Neural progenitor cell (in vitro differentiated cells): ENCODE data around the gene PTPRJ. TPM values are rescaled to one million over a fixed set of nuclear protein-coding genes. Genes with fewer than 3 reads are reported as not detected.

ENCODE experiments used
- DNase-seq: peaks from one replicate; pipeline ENCODE4 v3.0.0-alpha.2; 2016; ENCODE audit warnings: low spot score
- H2AFZ ChIP-seq: fragments of 200-600 bp; sonication (generic); replicated peaks from 2 replicates; pipeline ENCODE4 v1.6.1; 2016; ENCODE audit warnings: antibody characterized with exemption
- H3F3A ChIP-seq: fragments of 200-600 bp; sonication (generic); 2 replicates; pipeline ENCODE4 v1.6.1; 2016; ENCODE audit warnings: antibody characterized with exemption, low read depth
- H3K27ac ChIP-seq: fragments of 200-600 bp; sonication (generic); 2 replicates; pipeline ENCODE4 v1.5.1; 2016; ENCODE audit warnings: mild to moderate bottlenecking
- H3K27me3 ChIP-seq: fragments of 200-600 bp; sonication (generic); 2 replicates; pipeline ENCODE4 v1.6.1; 2016; ENCODE audit warnings: mild to moderate bottlenecking, moderate library complexity
- H3K36me3 ChIP-seq: fragments of 200-600 bp; sonication (generic); 2 replicates; pipeline ENCODE4 v1.5.1; 2016
- H3K4me1 ChIP-seq: fragments of 200-600 bp; sonication (generic); 2 replicates; pipeline ENCODE4 v1.6.1; 2016; ENCODE audit warnings: mixed run types
- H3K4me2 ChIP-seq: fragments of 200-600 bp; sonication (generic); 2 replicates; pipeline ENCODE4 v1.6.1; 2016
- H3K4me3 ChIP-seq: fragments of 200-600 bp; sonication (generic); 2 replicates; pipeline ENCODE4 v1.5.1; 2016
- H3K79me2 ChIP-seq: fragments of 200-600 bp; sonication (generic); 2 replicates; pipeline ENCODE4 v1.6.1; 2016; ENCODE audit warnings: low read depth
- H3K9ac ChIP-seq: fragments of 200-600 bp; sonication (generic); 2 replicates; pipeline ENCODE4 v1.6.1; 2016
- H3K9me3 ChIP-seq: fragments of 200-600 bp; sonication (generic); 2 replicates; pipeline ENCODE4 v1.5.1; 2016; ENCODE audit warnings: low read depth
- H4K20me1 ChIP-seq: fragments of 200-600 bp; sonication (generic); 2 replicates; pipeline ENCODE4 v1.6.1; 2016; ENCODE audit warnings: low read depth
- H3K27ac Mint-ChIP-seq: 3 replicates; pipeline ENCODE4 v1.8.0; 2021; ENCODE audit warnings: mixed read lengths
- H3K27me3 Mint-ChIP-seq: 2 replicates; pipeline ENCODE4 v1.8.0; 2022; ENCODE audit warnings: low read depth, mild to moderate bottlenecking, inconsistent platforms, moderate library complexity, mixed read lengths; ENCODE audit not compliant: insufficient read depth
- H3K36me3 Mint-ChIP-seq: 3 replicates; pipeline ENCODE4 v1.8.0; 2021; ENCODE audit warnings: mixed read lengths
- H3K4me1 Mint-ChIP-seq: 3 replicates; pipeline ENCODE4 v1.8.0; 2021; ENCODE audit warnings: mixed read lengths
- H3K4me3 Mint-ChIP-seq: 3 replicates; pipeline ENCODE4 v1.8.0; 2021; ENCODE audit warnings: mild to moderate bottlenecking, moderate library complexity, mixed read lengths
- H3K9me3 Mint-ChIP-seq: 3 replicates; pipeline ENCODE4 v1.8.0; 2020; ENCODE audit warnings: mixed read lengths
- EZH2 ChIP-seq: fragments of 200-600 bp; sonication (generic); IDR thresholded peaks from 2 replicates; pipeline ENCODE4 v1.6.1; 2017; ENCODE audit warnings: antibody characterized with exemption, mild to moderate bottlenecking, moderate library complexity
- EZH2phosphoT487 ChIP-seq: fragments of 200-600 bp; sonication (generic); IDR thresholded peaks from 2 replicates; pipeline ENCODE4 v1.6.1; 2017; ENCODE audit warnings: antibody characterized with exemption
- total RNA-seq: library from RNA; depleted of rRNA; stranded (reverse); fragments of >200 nt; gene quantifications from 2 replicates; pipeline ENCODE4 v1.2.3, GENCODE V29; 2015; ENCODE audit warnings: low replicate concordance
- TF ChIP-seq, protein P1 (sequence below): fragments of 200-600 bp; sonication (generic); IDR thresholded peaks from 2 replicates; pipeline ENCODE4 v1.5.1; 2017; ENCODE audit warnings: antibody characterized with exemption, mild to moderate bottlenecking

Gene PTPRJ
- total RNA-seq, 1 donor from 2014 or later = 28.0 TPM

DNA sequence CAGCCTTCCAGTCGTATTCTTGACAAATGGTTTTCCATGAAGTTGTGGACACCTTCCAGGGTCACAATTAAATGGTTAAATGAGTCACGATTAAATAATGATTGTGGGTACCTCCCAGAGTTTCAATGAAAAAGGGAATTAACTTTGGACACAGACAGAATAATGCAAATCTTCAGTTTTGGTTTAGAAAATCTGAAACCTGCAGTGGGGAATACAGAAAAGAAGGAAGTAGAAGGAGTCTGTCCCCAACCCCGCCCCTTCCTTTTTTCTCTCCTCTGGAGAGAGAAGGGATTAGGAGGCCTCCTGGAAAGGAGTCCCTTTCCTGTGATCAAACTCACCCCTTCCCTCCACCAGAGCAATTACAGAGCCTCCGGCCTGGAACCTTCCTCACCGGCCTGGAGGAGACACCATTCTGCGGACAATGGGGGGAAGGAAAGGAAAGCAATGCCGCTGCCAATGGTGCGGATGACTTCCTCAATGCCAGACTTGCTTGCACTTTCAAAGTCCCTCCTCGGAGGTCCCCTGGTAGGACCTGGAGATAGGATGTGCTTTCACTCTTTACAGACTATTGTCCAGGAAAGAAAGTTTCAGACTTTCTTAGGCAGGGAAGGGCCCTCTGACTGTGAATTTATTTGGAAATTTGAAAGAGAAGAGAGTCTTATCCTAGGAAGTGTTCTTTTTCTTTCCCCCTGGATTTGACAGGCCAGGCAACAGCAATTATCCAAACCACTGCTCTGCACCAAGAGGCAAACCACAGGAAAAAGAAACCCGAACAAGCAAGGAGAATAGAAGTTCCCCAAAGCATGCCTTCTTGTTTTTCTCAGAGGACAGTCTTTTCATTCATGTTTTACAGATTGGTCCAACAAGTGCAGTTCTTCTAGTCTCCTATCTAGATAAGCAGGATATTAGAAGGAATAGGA is 86.8 kb downstream of the PTPRJ start:
- no peaks in the 10 kb centered on the region for H3K9me3 ChIP-seq
- Mint-ChIP-seq H3K27me3 (no peaks in the 10 kb centered on the region), H3K4me1 (peaks cover 29% of the 10 kb centered on the region), H3K36me3 (no peaks in the 10 kb centered on the region), H3K27ac (peak overlapping the region; percentile 34), H3K9me3 (no peaks in the 10 kb centered on the region), H3K4me3 (no peak overlapping the region)
- H3K4me2 ChIP-seq = peak overlapping the region; percentile 39
- peak overlapping the region; percentile 54 for H3K27ac ChIP-seq
- peaks cover 16% of the 10 kb centered on the region for H3K4me1 ChIP-seq
- no peak overlapping the region for H3K9ac ChIP-seq
- H2AFZ ChIP-seq = no peak overlapping the region
- H3K4me3 ChIP-seq = no peak overlapping the region
- TF ChIP-seq EZH2phosphoT487 (no peak), EZH2 (no peak)
- TF ChIP-seq, protein P1, sequence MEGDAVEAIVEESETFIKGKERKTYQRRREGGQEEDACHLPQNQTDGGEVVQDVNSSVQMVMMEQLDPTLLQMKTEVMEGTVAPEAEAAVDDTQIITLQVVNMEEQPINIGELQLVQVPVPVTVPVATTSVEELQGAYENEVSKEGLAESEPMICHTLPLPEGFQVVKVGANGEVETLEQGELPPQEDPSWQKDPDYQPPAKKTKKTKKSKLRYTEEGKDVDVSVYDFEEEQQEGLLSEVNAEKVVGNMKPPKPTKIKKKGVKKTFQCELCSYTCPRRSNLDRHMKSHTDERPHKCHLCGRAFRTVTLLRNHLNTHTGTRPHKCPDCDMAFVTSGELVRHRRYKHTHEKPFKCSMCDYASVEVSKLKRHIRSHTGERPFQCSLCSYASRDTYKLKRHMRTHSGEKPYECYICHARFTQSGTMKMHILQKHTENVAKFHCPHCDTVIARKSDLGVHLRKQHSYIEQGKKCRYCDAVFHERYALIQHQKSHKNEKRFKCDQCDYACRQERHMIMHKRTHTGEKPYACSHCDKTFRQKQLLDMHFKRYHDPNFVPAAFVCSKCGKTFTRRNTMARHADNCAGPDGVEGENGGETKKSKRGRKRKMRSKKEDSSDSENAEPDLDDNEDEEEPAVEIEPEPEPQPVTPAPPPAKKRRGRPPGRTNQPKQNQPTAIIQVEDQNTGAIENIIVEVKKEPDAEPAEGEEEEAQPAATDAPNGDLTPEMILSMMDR = no peak
- H3K79me2 ChIP-seq = no peaks in the 10 kb centered on the region
- peaks cover 23% of the 10 kb centered on the region for H3F3A ChIP-seq
- DNase-seq = peak; percentile 67
- peaks cover 5% of the 10 kb centered on the region for H4K20me1 ChIP-seq
- no peaks in the 10 kb centered on the region for H3K36me3 ChIP-seq
- H3K27me3 ChIP-seq = no peaks in the 10 kb centered on the region

DNA sequence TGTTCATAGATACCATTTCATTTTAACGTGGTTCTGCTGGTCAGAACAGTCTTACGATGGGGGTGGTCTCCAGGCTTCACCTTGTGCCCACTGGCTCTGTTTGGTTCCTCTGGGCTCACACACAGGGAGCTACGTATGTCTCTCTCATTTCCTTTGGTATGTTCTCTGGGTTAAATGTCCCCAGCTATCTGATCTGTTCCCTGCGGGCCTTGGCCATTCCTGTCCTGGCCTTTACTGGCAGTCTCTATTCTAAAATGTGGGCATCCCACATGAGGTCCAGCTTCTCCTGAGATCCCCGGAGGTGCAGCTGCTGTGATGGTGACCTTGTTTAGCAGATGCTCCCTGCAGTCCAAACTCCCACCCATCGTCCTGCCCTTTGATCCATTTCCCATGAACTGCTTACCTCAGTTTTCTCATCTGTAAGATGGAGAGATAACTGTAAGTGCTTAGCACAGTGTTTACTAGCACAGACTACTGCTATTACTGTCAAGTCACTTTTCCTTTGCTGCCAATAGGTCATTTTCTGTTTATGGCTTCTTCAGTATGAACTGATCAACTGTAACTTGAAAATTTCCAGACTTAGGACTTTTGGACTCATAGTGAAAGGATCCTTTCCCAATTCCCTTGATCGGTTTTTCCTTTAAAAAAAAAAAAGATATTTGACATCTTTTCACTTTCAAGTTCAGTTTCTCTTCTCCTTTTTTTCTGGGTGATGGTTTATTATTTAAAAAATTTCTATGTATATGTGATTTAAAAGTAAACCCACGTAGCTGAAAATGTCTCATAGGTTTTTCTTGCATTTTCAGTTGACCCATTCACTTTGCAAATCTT is 92.9 kb downstream of the PTPRJ start:
- Mint-ChIP-seq H3K9me3 (no peaks in the 10 kb centered on the region), H3K4me1 (peaks cover 10% of the 10 kb centered on the region), H3K4me3 (no peak overlapping the region), H3K27ac (no peak overlapping the region), H3K36me3 (peaks cover 1% of the 10 kb centered on the region), H3K27me3 (no peaks in the 10 kb centered on the region)
- H3K4me1 ChIP-seq = no peaks in the 10 kb centered on the region
- TF ChIP-seq EZH2 (no peak), EZH2phosphoT487 (no peak)
- TF ChIP-seq, protein P1 = no peak
- no peaks in the 10 kb centered on the region for H3F3A ChIP-seq
- no peak overlapping the region for H3K4me3 ChIP-seq
- no peaks in the 10 kb centered on the region for H3K9me3 ChIP-seq
- no peak overlapping the region for H2AFZ ChIP-seq
- H3K4me2 ChIP-seq = no peak overlapping the region
- H3K27me3 ChIP-seq = no peaks in the 10 kb centered on the region
- no peaks in the 10 kb centered on the region for H3K79me2 ChIP-seq
- H3K27ac ChIP-seq = no peak overlapping the region
- no peaks in the 10 kb centered on the region for H4K20me1 ChIP-seq
- no peaks in the 10 kb centered on the region for H3K36me3 ChIP-seq
- no peak overlapping the region for H3K9ac ChIP-seq
- DNase-seq = no peak

DNA sequence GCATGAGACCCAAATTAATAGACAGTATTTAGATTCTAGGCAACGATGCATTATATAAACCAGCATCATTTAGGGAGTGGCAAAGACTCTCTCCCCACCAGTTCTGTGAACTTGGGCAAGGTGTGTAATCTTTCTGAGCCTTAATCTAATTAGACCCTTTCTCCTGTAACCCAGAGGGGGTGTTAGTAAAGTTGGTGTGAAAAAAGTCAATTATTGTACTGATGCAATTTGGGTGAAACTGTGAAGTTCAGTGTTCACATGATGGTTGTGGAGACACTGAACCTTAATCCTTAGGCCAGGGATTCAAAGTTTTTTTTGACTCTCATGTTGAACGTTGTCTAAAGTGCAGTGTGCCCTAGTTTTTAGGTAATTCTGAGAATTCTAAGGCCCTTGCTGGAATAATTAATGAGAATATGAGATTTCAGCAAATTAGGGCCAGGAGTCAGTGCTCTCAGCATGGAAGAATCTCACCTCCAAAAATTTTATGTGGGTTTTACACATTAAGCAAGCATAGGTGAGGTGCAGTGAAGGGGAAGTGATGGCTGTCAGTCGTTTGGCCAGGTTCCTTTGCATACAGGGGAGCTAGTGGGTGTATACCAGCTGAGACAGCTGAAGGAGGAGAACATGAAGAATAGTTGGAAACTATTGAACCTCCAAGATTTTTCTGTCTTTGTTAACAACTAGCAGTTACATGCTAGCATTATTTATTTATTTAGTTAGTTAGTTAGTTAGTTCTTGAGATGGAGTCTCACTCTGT is 94.2 kb downstream of the PTPRJ start:
- Histone ChIP-seq H3K79me2 (no peaks in the 10 kb centered on the region), H3K27me3 (no peaks in the 10 kb centered on the region), H3K36me3 (no peaks in the 10 kb centered on the region), H3K9ac (no peak overlapping the region), H3K27ac (no peak overlapping the region), H3F3A (no peaks in the 10 kb centered on the region), H4K20me1 (no peaks in the 10 kb centered on the region), H2AFZ (no peak overlapping the region), H3K4me2 (no peak overlapping the region), H3K9me3 (no peaks in the 10 kb centered on the region), H3K4me1 (peaks cover 6% of the 10 kb centered on the region), H3K4me3 (no peak overlapping the region)
- no peak overlapping the region for H3K27ac Mint-ChIP-seq
- H3K4me3 Mint-ChIP-seq = no peak overlapping the region
- peaks cover 4% of the 10 kb centered on the region for H3K36me3 Mint-ChIP-seq
- no peaks in the 10 kb centered on the region for H3K27me3 Mint-ChIP-seq
- no peak for TF ChIP-seq EZH2phosphoT487
- TF ChIP-seq, protein P1 = no peak
- TF ChIP-seq EZH2 = no peak
- no peak for DNase-seq
- peaks cover 21% of the 10 kb centered on the region for H3K4me1 Mint-ChIP-seq
- H3K9me3 Mint-ChIP-seq = no peaks in the 10 kb centered on the region
